Activated CD8-positive, alpha-beta memory T cell treated with anti-CD3 and anti-CD28 coated beads, Interleukin-2, amount 50 U/mL, for 4 hours (primary cell): ENCODE results near the gene CCNDBP1.
"Not testable (repeated sequence)": the region's sequence is repeated elsewhere in the genome, so short reads cannot be mapped to it uniquely, and the experiment has no call there.

Experiments used
- DNase-seq: peaks from one replicate; pipeline ENCODE4 v3.0.0-alpha.2; 2020

CCNDBP1 gene

DNA sequence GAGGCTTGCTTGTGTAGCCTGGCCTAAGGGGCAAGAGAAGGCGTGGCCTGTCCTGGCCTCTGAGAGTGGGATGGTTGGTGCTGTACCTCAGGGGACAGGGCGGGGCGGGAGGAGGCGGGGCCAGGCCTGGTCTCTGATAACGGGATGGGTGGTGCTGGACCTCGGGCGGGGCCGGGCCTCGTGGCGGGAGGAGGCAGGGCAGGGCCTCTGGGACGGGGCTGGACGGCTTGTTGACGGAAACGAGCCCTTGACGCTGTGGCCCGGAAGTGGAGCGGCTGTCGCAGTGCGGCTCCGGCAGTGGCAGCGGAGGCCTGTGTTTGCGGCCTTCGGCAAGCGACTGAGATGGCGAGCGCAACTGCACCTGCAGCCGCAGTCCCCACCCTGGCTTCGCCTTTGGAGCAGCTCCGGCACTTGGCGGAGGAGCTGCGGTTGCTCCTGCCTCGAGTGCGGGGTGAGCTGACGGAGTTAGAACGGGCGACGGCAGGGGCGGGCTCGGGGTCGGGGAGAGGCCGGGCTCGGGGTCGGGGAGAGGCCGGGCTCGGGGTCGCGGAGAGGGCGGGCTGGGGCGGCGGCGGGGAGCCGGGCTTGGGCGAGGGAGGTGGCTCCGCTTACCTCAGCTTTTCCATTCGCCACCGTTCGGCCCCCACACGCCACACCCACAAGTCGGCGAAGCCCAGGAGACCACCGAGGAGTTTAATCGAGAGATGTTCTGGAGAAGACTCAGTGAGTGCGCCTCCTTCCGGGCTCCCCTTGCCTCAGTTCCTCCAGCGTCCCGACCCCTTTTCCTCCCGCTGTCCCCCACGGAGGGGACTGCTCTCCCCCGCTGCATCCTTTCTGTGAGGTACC, at the start of gene CCNDBP1:
Gene CCNDBP1 (plus strand): TSS at position 247 of the 846 bp plus-strand sequence. CDS start 96 bp downstream, at position 343.
- DNase-seq: peak; percentile 82

DNA sequence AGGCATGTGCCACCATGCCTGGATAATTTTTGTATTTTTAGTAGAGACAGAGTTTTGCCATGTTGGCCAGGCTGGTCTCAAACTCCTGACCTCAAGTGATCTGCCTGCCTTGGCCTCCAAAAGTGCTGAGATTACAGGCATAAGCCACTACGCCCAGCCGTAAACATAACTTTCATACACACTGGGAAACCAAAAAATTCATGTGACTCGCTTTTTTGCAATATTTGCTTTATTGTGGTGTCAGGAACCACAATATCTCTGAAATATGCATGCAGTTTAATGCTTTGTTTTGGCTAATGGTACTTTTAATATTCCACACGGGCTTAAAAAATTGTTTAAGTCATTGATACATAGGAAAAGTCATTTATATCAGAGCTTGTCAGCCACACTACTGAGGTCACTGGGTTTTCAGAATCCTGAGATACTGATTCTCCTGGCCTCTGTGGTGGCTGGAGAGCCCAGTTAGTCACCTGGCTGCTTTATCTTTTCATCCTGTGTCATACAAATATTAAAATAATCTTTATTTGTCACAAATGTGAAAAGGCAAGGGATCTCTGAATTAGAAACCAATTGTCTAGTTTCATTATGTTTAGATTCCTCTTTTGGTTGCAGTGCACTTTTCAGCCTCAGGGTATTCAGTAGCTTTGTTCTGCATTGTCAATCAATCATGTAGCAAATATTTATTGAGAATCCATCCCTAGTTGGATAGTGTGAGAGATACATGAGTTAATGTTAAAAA, 41.8 kb upstream of the CCNDBP1 start:
- DNase-seq: no peak

GRCh38 chr15:43144512-43144911, 40.7 kb upstream of the CCNDBP1 start:
- no peak for DNase-seq

DNA sequence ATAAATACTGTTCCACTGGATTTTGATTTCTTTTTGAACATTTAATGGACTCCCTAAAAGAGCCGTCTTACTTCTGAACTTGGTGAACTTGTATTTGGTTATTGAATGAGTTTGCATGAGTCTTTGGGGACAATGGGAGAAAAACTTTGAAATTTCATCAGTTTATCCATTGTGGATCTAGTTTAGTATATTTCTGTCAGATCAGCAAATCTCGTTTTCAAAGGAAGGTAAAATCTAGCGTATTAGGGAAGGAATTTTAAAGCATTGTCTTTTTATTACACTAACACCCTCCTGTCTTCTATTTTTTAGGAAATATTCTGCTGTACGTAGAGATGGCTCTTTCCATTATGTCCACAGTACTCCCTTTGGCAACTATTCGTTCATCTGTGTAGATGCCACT, 39.0 kb upstream of the CCNDBP1 start:
- no peak for DNase-seq

DNA sequence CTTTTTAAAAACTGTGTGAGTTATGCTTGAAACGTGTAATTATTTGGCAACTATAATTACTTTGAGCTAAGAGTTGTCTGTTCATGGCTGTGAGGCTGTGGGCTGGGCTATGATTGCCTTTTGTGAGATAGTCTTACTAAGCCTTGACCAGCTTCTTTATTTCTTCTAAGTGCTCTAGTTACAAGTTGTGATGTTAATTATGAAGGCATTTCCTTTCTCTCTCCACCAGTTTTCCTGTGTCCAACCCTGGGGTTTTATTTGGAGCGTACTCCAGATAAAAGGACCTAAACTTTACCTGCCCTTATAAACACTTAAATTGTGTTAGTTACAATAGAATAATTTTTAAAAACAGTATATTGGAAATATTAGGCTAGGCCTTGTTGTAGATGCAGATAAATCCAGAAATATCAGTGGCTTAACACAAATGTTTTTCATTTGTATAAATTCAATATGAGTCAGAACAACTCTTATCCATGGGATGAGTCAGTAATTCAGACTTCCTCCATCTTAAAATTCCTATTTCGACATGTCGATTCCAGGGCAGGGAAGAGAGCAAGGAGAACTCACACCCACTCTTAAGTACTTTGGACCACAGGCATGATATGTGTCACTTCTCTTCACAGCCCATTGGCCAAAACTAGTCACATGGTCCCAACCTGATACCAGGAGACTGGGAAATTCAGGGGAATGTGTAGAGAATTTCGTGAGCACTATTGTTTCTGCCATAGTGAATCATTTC, 34.8 kb upstream of the CCNDBP1 start:
- DNase-seq: no peak

DNA sequence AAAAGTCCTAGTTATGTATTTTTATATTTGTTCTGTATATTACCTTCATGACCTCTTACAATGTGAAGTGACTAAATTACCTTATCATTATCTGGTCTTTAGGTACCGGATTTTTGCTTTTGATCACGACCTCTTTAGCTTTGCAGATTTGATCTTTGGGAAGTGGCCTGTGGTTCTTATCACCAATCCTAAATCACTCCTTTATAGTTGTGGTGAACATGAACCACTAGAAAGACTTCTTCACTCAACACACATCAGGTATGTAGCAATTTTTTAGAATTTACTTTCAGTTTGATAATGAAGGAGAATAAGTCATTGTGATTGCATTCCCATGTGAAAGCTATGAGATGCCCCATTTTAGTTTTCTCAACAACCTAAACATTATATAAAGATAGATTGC, 33.5 kb upstream of the CCNDBP1 start:
- DNase-seq: no peak

- DNase-seq: no peak
Observed at GRCh38 chr15:43153269-43153668, 31.9 kb upstream of the CCNDBP1 start.

- no peak for DNase-seq
Observed at GRCh38 chr15:43165801-43166325, 19.3 kb upstream of the CCNDBP1 start.

DNA sequence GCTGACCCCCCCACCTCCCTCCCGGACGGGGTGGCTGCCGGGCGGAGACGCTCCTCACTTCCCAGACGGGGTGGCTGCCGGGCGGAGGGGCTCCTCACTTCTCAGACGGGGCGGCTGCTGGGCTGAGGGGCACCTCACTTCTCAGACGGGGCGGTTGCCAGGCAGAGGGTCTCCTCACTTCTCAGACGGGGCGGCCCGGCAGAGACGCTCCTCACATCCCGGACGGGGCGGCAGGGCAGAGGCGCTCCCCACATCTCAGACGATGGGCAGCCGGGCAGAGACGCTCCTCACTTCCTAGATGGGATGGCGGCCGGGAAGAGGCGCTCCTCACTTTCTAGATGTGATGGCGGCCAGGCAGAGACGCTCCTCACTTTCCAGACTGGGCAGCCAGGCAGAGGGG, 17.9 kb upstream of the CCNDBP1 start:
- DNase-seq: not testable (repeated sequence)

DNA sequence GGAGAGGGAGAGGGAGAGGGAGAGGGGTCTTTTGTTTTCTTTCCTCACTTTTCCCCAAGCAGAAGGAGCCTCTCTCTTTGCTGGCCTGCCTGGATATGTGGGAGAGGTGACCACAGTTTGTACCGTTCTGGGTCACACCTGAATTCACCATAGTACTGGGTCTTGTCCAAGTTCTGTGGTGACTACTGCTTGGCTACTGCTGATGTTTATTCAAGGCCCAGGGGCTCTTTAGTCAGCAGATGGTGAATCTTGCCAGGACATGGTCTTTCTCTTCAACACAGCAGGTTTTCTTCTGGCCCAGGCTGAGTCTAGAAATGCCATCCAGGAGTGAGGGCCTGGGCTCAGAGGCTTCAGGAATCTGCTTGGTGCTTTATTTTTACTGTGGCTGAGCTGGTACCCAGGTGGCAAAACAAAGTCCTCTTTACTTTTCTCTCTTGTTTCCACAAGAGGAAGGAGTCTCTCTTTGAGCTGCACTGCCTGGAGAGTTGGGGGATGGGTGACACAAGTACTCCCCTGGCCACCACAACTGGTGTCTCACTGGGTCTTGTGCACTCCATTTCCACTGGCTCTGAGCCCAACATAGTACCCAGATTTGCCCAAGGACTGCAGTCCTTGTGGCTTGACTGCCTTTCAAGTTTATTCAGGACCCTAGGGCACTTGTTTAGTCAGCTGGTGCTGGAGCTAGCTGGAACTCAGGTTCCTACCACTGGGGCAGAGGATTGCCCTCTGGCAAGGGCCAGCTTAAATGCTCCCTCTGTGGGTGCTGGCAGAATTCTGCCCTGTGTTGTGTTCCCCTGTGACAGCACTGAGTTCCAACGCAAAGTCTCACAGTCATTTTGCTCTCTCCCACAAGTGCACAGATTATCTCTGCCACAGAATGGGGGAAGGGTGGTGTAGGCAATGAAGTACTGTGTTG, 16.8 kb upstream of the CCNDBP1 start:
- no peak for DNase-seq

GRCh38 chr15:43169888-43170287, 15.3 kb upstream of the CCNDBP1 start:
- no peak for DNase-seq

GRCh38 chr15:43175656-43176309, 9.4 kb upstream of the CCNDBP1 start:
- DNase-seq: not testable (repeated sequence)

GRCh38 chr15:43177147-43177546, 8.1 kb upstream of the CCNDBP1 start:
- DNase-seq: not testable (repeated sequence)

- DNase-seq: no peak
Observed at GRCh38 chr15:43183270-43183669, 1.9 kb upstream of the CCNDBP1 start.

DNA sequence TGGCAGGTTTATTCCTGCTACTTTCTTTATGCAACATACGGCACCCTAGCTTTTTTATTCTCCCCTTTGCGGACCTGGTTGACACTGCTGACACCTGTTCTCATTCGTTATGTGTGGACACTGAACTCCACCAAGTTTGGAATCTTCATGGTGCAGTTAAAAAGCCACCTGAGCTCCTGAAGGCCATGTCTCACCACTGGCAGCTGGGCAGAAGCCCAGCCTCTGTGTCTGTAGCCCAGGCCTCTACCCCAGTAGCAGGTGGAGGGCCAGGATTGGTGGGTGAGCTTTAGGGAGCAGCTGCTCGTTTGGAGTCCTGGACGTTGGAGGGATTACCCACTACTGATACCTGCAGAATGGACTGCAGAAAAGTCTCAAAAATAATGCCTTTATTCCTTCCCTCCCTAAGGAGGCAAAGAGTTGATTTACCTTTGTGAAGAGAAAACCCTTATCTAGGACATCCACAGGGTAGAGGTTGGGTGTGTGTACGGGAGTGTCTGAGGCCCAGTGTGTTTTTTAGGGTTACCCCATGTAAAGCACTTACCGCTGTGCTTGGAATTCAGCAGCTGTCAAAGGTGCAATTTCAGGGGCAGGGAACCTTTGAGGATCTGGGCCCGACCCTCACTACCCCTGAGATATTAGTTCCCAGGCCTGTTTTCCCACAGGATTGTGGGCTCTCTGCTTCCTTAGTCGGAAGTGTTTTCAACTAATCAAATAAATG, 637 bp upstream of the CCNDBP1 start:
- DNase-seq: no peak

DNA sequence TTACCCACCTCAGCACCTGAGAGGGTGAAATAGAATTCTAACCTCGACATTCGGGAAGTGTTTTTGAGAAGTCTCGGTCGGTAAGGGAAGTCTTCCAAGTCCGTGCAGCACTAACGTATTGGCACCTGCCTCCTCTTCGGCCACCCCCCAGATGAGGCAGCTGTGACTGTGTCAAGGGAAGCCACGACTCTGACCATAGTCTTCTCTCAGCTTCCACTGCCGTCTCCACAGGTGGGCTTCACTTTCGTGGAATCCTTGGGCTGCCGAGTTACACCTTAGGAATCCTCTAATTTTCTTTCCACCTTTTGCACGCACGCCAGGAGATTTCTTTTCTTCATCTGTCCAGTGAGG, 775 bp downstream of the CCNDBP1 start:
- no peak for DNase-seq

DNA sequence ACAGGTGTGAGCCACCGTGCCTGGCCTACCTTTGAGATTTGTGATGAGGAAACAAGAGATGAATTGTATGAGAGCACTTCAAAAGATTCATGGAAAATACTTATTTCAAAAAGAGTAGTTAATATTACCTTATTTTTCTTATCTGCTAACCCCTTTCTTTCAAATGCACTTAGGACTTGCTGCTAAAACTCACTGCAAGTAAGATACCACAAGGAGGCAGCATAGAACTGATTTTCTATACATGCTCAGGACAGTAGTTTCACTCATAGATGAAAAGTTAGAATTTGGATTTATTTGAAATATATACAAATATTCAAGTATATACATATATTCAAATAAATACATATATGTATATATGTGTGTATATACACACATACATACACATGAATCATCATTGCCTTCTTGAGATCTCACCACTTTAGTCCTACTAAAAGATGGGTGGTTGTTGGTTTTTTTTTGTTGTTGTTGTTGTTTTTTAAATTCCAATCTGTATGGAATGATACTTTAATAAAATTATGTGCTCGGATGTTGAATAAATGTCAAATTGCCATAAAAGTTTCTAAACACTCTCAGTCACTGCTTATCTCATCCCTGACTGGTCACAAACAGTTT, 2.4 kb downstream of the CCNDBP1 start:
- no peak for DNase-seq

- no peak for DNase-seq
Observed at GRCh38 chr15:43189296-43189695, 4.1 kb downstream of the CCNDBP1 start.

DNA sequence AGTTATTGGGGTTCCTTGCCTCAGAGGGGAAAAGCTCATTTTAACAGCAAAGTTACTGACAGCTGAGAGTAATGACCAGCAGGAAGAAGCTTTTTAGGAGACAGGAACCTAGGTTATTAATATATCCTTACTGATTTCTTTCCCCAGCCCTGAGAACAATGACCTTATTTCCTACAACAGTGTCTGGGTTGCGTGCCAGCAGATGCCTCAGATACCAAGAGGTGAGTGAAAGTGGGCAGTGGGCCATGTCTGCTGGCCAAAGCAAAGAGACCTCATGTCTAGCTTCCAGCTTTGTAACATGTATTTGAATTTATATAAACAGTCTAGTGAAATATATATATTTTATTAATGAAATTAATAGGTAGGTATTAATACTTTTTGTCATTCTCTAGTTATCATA, 5.0 kb downstream of the CCNDBP1 start:
- DNase-seq: no peak

DNA sequence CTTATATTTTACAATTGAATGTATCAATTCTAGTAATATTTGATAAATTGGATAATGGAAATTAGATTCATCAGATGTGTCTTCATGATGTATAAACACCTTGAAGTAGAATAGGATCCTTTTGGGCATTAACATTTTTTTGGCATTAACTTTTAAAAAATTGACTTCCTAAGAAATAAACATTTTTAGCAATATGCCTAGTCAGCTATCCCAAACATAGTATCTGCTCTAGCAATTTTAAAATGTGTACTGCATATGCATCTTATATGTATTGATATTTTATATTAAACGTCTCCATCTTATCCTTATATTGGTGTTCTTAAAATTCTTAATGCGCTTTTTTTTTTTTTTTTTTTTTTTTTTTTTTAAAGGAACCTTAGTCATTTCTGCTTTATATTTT, 8.5 kb downstream of the CCNDBP1 start:
- no peak for DNase-seq

DNA sequence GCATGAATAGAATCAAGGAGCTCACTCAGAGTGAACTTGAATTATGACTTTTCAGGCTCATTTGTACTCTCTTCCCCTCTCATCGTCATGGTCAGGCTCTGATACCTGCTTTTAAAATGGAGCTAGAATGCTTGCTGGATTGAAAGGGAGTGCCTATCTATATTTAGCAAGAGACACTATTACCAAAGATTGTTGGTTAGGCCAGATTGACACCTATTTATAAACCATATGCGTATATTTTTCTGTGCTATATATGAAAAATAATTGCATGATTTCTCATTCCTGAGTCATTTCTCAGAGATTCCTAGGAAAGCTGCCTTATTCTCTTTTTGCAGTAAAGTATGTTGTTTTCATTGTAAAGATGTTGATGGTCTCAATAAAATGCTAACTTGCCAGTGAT, 9.6 kb downstream of the CCNDBP1 start:
- no peak for DNase-seq
